ENCODE data around the gene SLC1A1.

The SLC1A1 gene

GRCh38 chr9:4620057-4620765, 129.9 kb downstream of the SLC1A1 start:
- DNase-seq (ENCODE audit: low spot score) = no peak

- no peak for DNase-seq (ENCODE audit: low spot score)
Measured at GRCh38 chr9:4620881-4621555, 130.8 kb downstream of the SLC1A1 start.

DNA sequence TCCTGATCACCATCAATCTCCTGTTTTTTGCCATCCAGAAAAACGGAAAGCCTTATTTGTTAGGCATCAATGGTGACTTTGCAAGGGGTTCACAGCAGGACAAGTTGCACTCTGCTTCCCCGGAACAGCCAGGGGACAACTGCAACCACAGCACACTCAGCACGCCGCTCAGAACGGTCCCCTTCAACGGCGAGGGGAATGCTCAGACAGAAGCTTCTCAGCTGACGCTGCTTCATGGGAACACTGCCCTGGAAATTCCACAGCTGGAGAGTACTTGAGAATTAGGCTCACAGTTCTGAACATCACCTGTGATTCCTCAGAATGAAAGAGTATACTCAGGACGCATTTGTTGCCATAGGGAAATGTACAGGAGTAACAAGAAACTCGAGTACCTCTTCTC, 131.7 kb downstream of the SLC1A1 start:
- no peak for DNase-seq (ENCODE audit: low spot score)

DNA sequence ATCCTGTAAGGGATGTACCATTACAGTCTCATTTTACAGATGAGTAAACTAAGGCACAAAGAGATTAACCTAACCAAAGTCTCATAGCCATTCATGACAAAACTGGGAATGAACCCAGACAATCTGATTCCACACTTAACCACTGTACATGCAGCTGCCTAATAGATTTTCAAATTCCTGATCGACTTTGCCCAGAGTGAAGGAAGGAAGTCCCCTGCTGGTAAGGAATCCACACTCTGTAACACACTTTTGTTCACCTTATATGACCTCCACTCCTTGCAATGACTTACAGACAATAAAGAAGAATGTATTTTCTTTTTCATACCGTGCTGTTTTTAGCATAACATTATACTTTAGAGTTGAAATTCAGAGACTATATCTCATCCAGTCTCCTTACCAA, 140.6 kb downstream of the SLC1A1 start:
- no peak for DNase-seq (ENCODE audit: low spot score)

Measured in D341Med (cell line).